GM23248 (cell line): ENCODE results near the gene UFSP1.

Experiments
- EZH2 ChIP-seq: fragments of 200-600 bp; sonication (generic); IDR thresholded peaks from 2 replicates; pipeline ENCODE4 v1.6.1; 2018; ENCODE audit warnings: antibody characterized with exemption, mild to moderate bottlenecking; ENCODE audit not compliant: insufficient read depth, poor library complexity, severe bottlenecking
- EZH2phosphoT487 ChIP-seq: fragments of 200-600 bp; sonication (generic); IDR thresholded peaks from 2 replicates; pipeline ENCODE4 v1.6.1; 2018; ENCODE audit warnings: antibody characterized with exemption, moderate library complexity, mild to moderate bottlenecking, low read depth; ENCODE audit not compliant: insufficient read depth

- TF ChIP-seq EZH2phosphoT487 (no peak), EZH2 (no peak)
Observed at GRCh38 chr7:100900978-100901377, 11.5 kb upstream of the UFSP1 start.
